ENCODE data around the gene MRPL9.

The MRPL9 gene

GRCh38 chr1:151713044-151713443 lies 50.3 kb downstream of the MRPL9 start:
- Histone ChIP-seq H3K9me2 (replicated peaks; ENCODE audit: insufficient read depth, low read length) (no peaks in the 10 kb centered on the region), H3K9ac (ENCODE audit: low read length) (no peak overlapping the region), H3K4me2 (ENCODE audit: low read depth, low read length, poor library complexity, severe bottlenecking) (no peak overlapping the region), H3K27ac (ENCODE audit: low read depth, low read length) (no peak overlapping the region), H3K27me3 (ENCODE audit: low read length) (no peaks in the 10 kb centered on the region), H3K9me3 (ENCODE audit: insufficient read depth, low read length) (no peaks in the 10 kb centered on the region), H3K79me2 (ENCODE audit: insufficient read depth, low read length) (no peaks in the 10 kb centered on the region), H3K4me3 (ENCODE audit: insufficient read depth, low read length, poor library complexity, severe bottlenecking) (no peak overlapping the region), H2AFZ (ENCODE audit: low read depth, low read length, severe bottlenecking) (no peak overlapping the region), H4K20me1 (ENCODE audit: low read depth, low read length) (no peaks in the 10 kb centered on the region), H3K36me3 (ENCODE audit: low read length) (no peaks in the 10 kb centered on the region), H3F3A (ENCODE audit: insufficient read depth) (no peaks in the 10 kb centered on the region)
- no peak for TF ChIP-seq CTCF (IDR thresholded peaks at IDR 0.05; ENCODE audit: insufficient read depth, low read length, poor library complexity, severe bottlenecking)
- TF ChIP-seq EZH2phosphoT487 (conservative IDR thresholded peaks at IDR 0.05; ENCODE audit: low read length), result no peak

DNA sequence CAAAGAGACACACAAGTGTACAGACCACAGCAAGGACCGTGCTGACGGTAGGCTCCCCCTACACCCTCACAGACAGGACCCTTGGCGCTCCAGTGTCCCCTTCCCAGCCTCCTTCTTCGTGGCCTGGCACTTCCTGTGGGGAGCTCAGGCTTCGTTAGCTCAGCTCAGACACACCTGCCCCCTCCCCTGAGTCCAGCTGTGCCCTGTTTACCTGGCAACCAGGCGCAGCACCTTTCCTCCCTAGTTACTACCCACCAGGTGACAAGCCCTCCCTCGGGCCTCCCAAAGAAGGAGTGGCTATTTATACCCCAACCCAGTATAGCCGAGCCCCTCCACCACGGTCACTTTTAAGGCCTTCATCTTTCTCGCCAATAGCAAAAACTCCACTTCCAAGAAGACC lies 51.3 kb downstream of the MRPL9 start:
- no peaks in the 10 kb centered on the region for H4K20me1 ChIP-seq (ENCODE audit: low read depth, low read length)
- no peaks in the 10 kb centered on the region for H3K27me3 ChIP-seq (ENCODE audit: low read length)
- H3F3A ChIP-seq (ENCODE audit: insufficient read depth), result no peaks in the 10 kb centered on the region
- TF ChIP-seq CTCF (IDR thresholded peaks at IDR 0.05; ENCODE audit: insufficient read depth, low read length, poor library complexity, severe bottlenecking) (no peak), EZH2phosphoT487 (conservative IDR thresholded peaks at IDR 0.05; ENCODE audit: low read length) (no peak)
- no peaks in the 10 kb centered on the region for H3K36me3 ChIP-seq (ENCODE audit: low read length)
- no peaks in the 10 kb centered on the region for H3K9me2 ChIP-seq (replicated peaks; ENCODE audit: insufficient read depth, low read length)
- H3K4me2 ChIP-seq (ENCODE audit: low read depth, low read length, poor library complexity, severe bottlenecking), result no peak overlapping the region
- H2AFZ ChIP-seq (ENCODE audit: low read depth, low read length, severe bottlenecking), result no peak overlapping the region
- no peak overlapping the region for H3K4me3 ChIP-seq (ENCODE audit: insufficient read depth, low read length, poor library complexity, severe bottlenecking)
- H3K27ac ChIP-seq (ENCODE audit: low read depth, low read length), result no peak overlapping the region
- no peak overlapping the region for H3K9ac ChIP-seq (ENCODE audit: low read length)
- no peaks in the 10 kb centered on the region for H3K9me3 ChIP-seq (ENCODE audit: insufficient read depth, low read length)
- H3K79me2 ChIP-seq (ENCODE audit: insufficient read depth, low read length), result no peaks in the 10 kb centered on the region

- TF ChIP-seq CTCF (IDR thresholded peaks at IDR 0.05; ENCODE audit: insufficient read depth, low read length, poor library complexity, severe bottlenecking) (no peak), EZH2phosphoT487 (conservative IDR thresholded peaks at IDR 0.05; ENCODE audit: low read length) (no peak)
- no peaks in the 10 kb centered on the region for H3F3A ChIP-seq (ENCODE audit: insufficient read depth)
- no peaks in the 10 kb centered on the region for H4K20me1 ChIP-seq (ENCODE audit: low read depth, low read length)
- H3K36me3 ChIP-seq (ENCODE audit: low read length), result no peaks in the 10 kb centered on the region
- H3K4me2 ChIP-seq (ENCODE audit: low read depth, low read length, poor library complexity, severe bottlenecking), result no peak overlapping the region
- no peak overlapping the region for H3K4me3 ChIP-seq (ENCODE audit: insufficient read depth, low read length, poor library complexity, severe bottlenecking)
- H3K27me3 ChIP-seq (ENCODE audit: low read length), result no peaks in the 10 kb centered on the region
- H3K9me2 ChIP-seq (replicated peaks; ENCODE audit: insufficient read depth, low read length), result no peaks in the 10 kb centered on the region
- no peaks in the 10 kb centered on the region for H3K79me2 ChIP-seq (ENCODE audit: insufficient read depth, low read length)
- H3K27ac ChIP-seq (ENCODE audit: low read depth, low read length), result no peak overlapping the region
- no peak overlapping the region for H2AFZ ChIP-seq (ENCODE audit: low read depth, low read length, severe bottlenecking)
- no peak overlapping the region for H3K9ac ChIP-seq (ENCODE audit: low read length)
- no peaks in the 10 kb centered on the region for H3K9me3 ChIP-seq (ENCODE audit: insufficient read depth, low read length)
Measured at GRCh38 chr1:151711044-151711800, 52.1 kb downstream of the MRPL9 start.
